ENCODE measurements around the gene NDUFAF8.

NDUFAF8 gene

GRCh38 chr17:81238815-81239713 lies at the start of gene NDUFAF8, which contains the start of gene TEPSIN:
TSS of gene NDUFAF8 (plus strand) at chr17:81239318. CDS start at chr17:81239364, 46 bp downstream.
TSS of gene TEPSIN (minus strand) at chr17:81239055. CDS start at chr17:81239033, 22 bp downstream.
- DNase-seq (ENCODE audit: low read depth in 3 of 3, low spot score in 1 of 3) = peak; percentile 84 to 91 (median 90)

- DNase-seq (ENCODE audit: low read depth in 3 of 3, low spot score in 1 of 3) = no peak
Observed at GRCh38 chr17:81189670-81190530, 49.2 kb upstream of the NDUFAF8 start.

- no peak for DNase-seq (ENCODE audit: low read depth in 3 of 3, low spot score in 1 of 3)
Observed at GRCh38 chr17:81190591-81190990, 48.5 kb upstream of the NDUFAF8 start.

DNA sequence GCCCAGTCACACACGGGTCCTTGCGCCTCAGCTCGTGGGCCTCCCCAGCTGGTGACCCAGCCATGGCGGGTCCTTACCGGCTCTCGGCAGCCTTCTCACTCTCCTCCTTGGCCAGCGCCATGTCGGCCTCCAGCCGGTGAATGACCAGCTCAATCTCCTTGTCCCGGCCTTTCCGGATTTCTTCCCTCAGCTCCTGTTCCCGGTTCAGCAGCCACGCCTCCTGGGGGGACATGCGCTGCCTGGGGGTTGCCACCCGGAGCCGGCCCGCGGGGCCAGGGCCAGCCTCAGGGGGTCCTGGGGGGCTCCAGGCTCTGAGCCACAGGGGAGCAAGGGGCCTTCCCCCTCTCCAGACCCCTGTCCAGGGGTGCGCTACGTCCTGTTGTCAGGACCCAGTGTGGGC lies 48.0 kb upstream of the NDUFAF8 start:
- no peak for DNase-seq (ENCODE audit: low read depth in 3 of 3, low spot score in 1 of 3)

- DNase-seq (ENCODE audit: low read depth in 3 of 3, low spot score in 1 of 3) = no peak
Observed at GRCh38 chr17:81191646-81192045, 47.5 kb upstream of the NDUFAF8 start.

- DNase-seq (ENCODE audit: low read depth in 3 of 3, low spot score in 1 of 3) = no peak
Observed at GRCh38 chr17:81192386-81193050, 46.6 kb upstream of the NDUFAF8 start.

GRCh38 chr17:81193051-81193410 lies 46.1 kb upstream of the NDUFAF8 start:
- DNase-seq (ENCODE audit: low read depth in 3 of 3, low spot score in 1 of 3) = no peak

DNA sequence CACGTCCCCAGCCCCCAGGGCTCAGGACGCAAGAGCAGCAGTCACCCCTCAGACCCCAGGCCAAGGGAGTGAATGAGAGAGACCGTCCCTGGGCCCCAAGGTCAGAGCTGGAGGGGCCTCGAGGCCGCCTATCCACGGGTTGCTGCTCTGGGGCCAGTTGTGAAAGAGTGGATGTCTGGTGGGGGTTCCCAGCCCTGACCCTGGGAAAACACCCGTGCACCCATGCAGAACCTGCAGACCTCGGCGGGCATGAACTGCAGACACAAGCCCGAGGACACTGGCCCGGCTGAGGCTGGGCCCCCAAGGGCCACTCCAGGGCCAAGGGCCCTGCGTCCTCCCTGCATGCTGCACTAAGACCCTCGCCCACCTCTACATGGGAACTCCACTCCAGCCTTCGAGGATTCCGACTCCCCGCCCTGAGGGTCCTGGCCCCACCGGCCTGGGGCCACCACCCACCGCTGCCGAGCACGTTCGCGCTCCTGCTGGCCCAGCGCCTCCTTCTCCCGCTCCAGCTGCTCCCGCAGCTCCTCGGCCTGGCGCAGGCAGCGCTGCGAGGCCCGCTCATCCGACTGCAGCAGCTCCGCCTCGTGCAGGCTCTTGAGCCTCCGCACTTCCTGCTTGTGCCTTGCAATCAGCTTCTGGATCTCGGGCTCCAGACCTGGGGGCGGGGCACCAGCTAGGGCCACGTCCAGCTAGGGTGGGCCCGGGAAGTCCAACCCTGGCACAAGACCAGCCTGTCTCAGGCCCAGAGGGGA lies 45.5 kb upstream of the NDUFAF8 start:
- DNase-seq (ENCODE audit: low read depth in 3 of 3, low spot score in 1 of 3) = no peak

DNA sequence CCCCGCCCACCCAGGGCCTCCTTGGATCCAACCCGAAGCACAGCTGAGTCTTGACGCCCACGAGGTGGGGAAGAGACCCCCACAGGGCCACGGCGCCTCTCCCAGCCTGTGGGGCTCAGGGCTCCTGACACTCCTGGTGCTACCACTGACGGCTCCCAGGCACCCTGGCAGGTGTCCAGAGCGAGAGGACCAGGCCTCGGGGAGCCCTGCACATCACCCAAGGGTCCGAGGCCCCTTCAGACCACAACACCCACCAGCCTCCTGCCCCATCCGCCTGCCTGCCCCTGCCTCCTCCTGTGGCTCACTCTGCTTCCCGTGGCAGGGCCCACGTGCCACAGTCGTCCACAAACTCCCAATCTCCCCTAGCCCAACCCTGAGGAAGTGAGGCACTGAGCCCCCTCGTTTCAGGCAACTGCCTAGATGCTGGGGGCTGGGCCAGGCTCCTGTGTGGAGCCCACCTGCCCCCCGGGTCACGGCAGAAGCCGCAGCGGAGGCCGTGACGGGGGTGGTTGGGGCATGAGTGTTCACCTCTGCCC lies 44.8 kb upstream of the NDUFAF8 start:
- no peak for DNase-seq (ENCODE audit: low read depth in 3 of 3, low spot score in 1 of 3)

DNA sequence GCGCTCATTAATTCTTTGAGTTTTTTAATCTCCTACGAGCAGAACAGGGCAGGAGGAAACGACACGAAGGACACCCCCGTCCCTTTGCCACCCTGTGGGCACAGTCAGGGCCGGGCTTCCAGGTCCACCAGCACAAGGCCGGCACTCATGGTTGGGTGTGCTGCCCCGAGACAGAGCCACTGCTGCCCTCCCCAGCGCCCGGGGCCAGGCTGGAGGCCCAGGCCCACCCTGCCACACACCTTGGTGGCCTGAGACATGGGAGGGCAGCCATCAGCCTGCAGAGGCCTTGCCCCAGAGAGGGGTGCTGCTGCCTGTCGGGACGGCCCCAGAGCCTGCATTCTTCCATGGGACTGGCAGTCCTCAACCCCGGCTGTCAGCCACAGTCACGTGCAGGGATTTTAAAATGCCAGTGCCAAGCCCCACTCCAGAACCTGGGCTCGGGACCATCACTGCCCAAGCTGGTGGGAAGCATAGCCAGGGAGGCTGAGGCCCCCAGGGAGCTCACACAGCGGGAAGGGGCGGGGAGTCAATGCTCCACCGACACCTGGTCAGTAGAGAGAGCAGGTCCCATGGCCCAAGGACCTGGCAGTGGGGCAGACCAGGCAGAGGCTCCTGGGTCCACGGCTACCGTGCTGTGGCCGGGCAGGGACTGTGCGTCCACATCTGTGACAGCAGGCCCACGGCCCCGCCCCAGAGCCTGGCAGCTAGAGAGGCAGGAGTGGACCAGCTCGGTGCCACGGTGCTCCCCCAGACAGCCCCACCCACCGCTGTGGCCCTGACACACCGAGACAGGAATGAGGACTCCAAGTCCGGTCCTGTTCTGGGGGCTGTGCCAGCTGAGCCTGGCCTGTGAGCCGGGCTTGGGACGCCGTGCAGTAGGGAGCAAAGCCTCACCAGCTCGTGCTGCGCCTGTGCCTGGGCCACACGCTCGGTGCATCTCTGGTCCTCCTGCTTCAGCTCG lies 43.9 kb upstream of the NDUFAF8 start:
- no peak for DNase-seq (ENCODE audit: low read depth in 3 of 3, low spot score in 1 of 3)

DNA sequence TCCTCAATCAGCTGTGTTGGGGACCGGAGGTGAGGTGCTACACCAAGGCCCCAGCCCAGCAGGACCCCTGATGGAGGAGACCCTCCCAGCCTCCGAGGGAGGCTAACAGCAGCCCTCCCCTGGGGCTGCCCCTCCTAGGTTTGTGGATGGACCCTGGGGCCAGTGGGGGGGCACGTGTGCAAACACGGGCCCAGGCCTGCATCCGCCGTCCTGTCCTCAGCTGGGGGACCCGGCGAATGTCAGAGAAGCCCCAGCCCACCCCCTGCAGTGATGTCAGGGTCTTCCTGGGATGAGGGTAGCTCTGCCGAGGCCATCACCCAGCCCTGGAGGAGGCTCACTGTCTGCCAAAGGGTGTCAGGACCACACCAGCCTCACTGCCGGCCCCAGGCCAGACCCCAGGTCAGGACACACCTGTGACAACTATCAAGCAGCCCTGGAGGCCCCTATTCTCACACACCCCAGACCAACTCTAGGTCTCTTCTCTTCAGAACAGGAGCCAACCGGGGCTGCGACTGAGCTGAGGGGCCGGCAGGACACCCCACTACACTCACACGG lies 43.1 kb upstream of the NDUFAF8 start:
- DNase-seq (ENCODE audit: low read depth in 3 of 3, low spot score in 1 of 3) = no peak

DNA sequence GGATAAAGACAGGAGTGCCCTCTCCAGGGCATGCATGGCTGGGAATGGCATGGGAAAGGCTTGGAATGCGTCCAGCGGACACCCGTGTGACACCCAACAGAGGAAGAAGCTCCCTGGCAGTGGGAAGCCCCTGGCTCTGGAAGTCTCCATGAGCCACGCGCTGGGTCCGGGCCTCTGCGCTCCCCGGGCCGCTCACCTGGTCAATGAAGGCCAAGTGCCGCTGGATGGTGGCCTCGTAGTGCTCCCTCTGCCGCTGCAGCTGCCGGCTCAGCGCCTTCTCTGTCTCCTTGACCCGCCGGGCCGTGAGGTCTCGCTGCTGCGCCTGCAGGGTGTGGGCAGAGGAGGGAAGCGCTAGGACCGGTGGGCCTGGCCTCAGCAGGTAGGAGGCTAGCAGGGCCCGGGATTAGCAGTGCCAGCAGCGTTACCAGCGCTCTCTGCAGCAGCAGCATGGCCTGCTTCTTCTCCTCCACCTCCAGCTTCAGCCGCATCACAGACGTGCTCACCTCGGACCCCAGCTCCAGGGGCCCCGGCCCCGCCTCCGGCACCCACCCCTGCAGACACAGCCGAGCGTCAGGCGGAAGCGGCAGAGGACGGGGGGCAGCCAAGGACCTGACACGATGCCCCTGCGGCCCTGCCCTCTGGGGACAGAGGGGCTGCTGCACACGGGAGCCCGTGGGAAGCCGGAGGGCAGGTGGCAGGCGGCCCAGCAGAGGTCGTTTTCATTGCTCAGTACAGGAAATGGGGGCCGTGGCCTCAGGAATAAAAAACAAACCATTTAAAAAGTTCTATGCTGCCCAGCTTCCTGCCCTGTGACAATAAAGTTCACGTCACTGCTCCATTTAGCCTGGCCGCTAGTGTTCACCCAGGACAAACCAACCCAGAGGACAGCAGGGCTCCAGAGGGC lies 42.4 kb upstream of the NDUFAF8 start:
- DNase-seq (ENCODE audit: low read depth in 3 of 3, low spot score in 1 of 3) = no peak

- no peak for DNase-seq (ENCODE audit: low read depth in 3 of 3, low spot score in 1 of 3)
Observed at GRCh38 chr17:81197409-81197795, 41.7 kb upstream of the NDUFAF8 start.

DNA sequence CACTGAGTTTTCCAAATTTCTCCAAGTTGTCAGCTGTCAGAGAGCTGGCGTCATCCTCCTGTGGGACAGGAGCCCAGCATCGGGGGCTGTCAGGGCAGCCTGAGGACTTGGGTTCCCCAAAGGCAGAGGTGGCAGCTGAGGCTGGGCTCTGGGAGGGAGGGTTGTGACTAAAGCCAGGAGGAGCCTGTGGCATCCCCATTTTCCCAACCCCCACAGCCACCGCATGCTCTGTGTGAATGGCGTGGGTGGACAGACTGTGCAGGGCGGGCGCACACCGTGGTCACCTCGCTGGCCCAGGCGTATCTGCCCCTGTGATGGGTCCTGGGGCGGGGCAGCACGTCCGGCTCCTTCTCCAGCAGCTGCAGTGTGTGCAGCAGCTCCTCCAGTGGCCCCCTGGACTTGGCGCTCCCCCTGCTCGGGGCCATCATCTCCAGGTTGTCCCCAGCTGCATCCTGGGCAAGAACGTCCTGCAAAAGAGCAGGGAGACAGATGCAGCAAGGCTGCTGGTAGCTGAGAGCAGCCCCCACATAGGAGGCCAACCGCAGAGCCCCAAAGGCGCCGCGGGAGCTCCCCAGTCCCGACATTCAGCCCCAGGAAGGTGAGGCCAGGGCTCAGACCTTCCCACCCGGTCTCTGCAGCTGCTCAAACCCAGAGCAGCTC lies 41.2 kb upstream of the NDUFAF8 start:
- DNase-seq (ENCODE audit: low read depth in 3 of 3, low spot score in 1 of 3) = no peak

DNA sequence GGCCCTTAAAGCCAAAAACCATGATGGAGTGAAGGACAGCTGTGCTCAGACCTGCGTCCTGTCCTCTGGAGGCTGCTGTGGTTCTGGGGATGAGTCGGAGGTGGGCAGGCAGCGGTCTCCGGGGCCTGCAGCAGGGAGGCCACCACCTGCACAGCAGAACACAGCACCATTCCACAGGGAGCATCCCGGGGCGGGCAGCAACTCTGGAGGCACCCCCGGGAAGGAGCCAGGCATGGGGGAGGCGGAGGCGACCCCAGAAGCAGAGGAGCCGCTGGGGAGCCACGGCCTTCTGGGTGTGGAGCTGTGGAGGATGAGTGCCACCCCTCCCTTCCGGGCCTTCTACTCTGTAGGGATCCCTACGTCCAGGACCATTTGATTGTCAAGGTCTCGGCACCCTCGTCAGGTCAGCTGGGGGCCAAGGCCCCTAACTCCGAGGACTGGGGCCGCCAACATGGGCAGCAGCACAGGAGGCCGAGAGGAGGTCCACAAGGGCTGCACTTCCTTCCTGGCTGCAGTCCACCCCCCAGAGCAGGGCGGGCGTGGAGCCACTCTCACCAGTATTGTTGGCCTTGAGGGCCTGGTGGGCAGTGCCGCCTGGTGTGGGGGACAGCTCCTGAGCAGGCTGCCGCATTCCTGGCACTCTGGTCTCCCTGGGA lies 40.2 kb upstream of the NDUFAF8 start:
- no peak for DNase-seq (ENCODE audit: low read depth in 3 of 3, low spot score in 1 of 3)

DNA sequence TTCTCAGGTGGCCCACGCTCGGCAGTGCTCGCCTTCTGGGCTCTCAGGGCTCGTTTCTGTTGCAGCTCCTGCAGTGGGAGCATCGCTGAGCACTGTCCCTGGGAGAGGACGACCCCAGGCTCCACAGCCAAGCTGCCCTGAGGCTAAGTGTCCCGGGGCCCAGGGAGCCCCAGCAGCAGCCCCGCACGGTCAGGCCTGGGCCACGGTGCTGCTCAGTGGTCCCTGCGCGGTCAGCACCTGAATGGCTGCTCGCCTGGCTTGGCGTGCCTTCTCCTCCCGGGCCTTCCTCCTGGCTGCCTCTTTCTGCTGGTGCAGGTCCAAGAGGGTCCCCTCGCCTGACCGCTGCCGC lies 39.7 kb upstream of the NDUFAF8 start:
- no peak for DNase-seq (ENCODE audit: low read depth in 3 of 3, low spot score in 1 of 3)

- no peak for DNase-seq (ENCODE audit: low read depth in 3 of 3, low spot score in 1 of 3)
Observed at GRCh38 chr17:81200201-81200600, 38.9 kb upstream of the NDUFAF8 start.
